OCI-LY1 (cell line): Measurements from ENCODE around the gene RAB2B.

Experiments
- H2AFZ ChIP-seq: fragments of 200-600 bp; sonication (generic), shearing (Covaris generic); 2 replicates; pipeline ENCODE4 v1.6.0; 2014; ENCODE audit warnings: antibody characterized with exemption, mild to moderate bottlenecking, low read length
- H3F3A ChIP-seq: fragments of 200-600 bp; sonication (generic), shearing (Covaris generic); 2 replicates; pipeline ENCODE4 v1.6.0; 2014; ENCODE audit warnings: mild to moderate bottlenecking, antibody characterized with exemption, low read length, moderate library complexity; ENCODE audit not compliant: insufficient read depth
- H3K27ac ChIP-seq: fragments of 200-600 bp; sonication (generic); 2 replicates; pipeline ENCODE4 v1.5.1; 2014; ENCODE audit warnings: low read length, mixed run types, mild to moderate bottlenecking, low read depth; ENCODE audit not compliant: poor library complexity, severe bottlenecking
- H3K27me3 ChIP-seq: fragments of 200-600 bp; sonication (generic); 2 replicates; pipeline ENCODE4 v1.6.0; 2014; ENCODE audit warnings: antibody characterized with exemption, mild to moderate bottlenecking, low read length, moderate library complexity; ENCODE audit not compliant: insufficient read depth
- H3K36me3 ChIP-seq: fragments of 200-600 bp; sonication (generic); 2 replicates; pipeline ENCODE4 v1.6.1; 2014; ENCODE audit warnings: mild to moderate bottlenecking, antibody characterized with exemption, low read length, moderate library complexity, mixed read lengths; ENCODE audit not compliant: insufficient read depth
- H3K4me1 ChIP-seq: fragments of 200-600 bp; sonication (generic); 2 replicates; pipeline ENCODE4 v1.5.1; 2014; ENCODE audit warnings: mild to moderate bottlenecking, low read length, moderate library complexity; ENCODE audit not compliant: insufficient read depth, severe bottlenecking
- H3K4me2 ChIP-seq: fragments of 200-600 bp; sonication (generic), shearing (Covaris generic); 2 replicates; pipeline ENCODE4 v1.6.1; 2014; ENCODE audit warnings: low read length
- H3K4me3 ChIP-seq: fragments of 200-600 bp; sonication (generic); 2 replicates; pipeline ENCODE4 v1.5.1; 2014; ENCODE audit warnings: low read length, low read depth, mild to moderate bottlenecking, mixed read lengths; ENCODE audit not compliant: poor library complexity, severe bottlenecking
- H3K79me2 ChIP-seq: fragments of 200-600 bp; shearing (Covaris generic); 2 replicates; pipeline ENCODE4 v1.6.1; 2016; ENCODE audit warnings: mixed run types, low read length, mixed read lengths; ENCODE audit not compliant: insufficient read depth
- H3K9ac ChIP-seq: fragments of 200-600 bp; sonication (generic), shearing (Covaris generic); 2 replicates; pipeline ENCODE4 v1.6.1; 2014; ENCODE audit warnings: mild to moderate bottlenecking, low read length, mixed read lengths
- H3K9me2 ChIP-seq: fragments of 200-600 bp; sonication (generic), shearing (Covaris generic); 2 replicates; pipeline ENCODE4 v1.6.1; 2014; ENCODE audit warnings: low read depth, mild to moderate bottlenecking, low read length, mixed read lengths
- H3K9me3 ChIP-seq: fragments of 200-600 bp; shearing (Covaris generic); 2 replicates; pipeline ENCODE4 v1.6.1; 2014; ENCODE audit warnings: low read length, mixed read lengths
- H4K20me1 ChIP-seq: fragments of 200-600 bp; sonication (generic), shearing (Covaris generic); 2 replicates; pipeline ENCODE4 v1.6.0; 2016; ENCODE audit warnings: mild to moderate bottlenecking, low read length; ENCODE audit not compliant: insufficient read depth
- CTCF ChIP-seq: fragments of 200-600 bp; sonication (generic), shearing (Covaris generic); IDR thresholded peaks from 2 replicates; pipeline ENCODE4 v1.5.1; 2017; ENCODE audit warnings: mild to moderate bottlenecking, antibody characterized with exemption, low read length, moderate library complexity, mixed read lengths
- EZH2 ChIP-seq: fragments of 200-600 bp; sonication (generic), shearing (Covaris generic); IDR thresholded peaks from 2 replicates; pipeline ENCODE4 v1.8.0; 2017; ENCODE audit warnings: borderline replicate concordance, mixed run types, mild to moderate bottlenecking, antibody characterized with exemption, low read length, moderate library complexity, mixed read lengths

RAB2B gene

DNA sequence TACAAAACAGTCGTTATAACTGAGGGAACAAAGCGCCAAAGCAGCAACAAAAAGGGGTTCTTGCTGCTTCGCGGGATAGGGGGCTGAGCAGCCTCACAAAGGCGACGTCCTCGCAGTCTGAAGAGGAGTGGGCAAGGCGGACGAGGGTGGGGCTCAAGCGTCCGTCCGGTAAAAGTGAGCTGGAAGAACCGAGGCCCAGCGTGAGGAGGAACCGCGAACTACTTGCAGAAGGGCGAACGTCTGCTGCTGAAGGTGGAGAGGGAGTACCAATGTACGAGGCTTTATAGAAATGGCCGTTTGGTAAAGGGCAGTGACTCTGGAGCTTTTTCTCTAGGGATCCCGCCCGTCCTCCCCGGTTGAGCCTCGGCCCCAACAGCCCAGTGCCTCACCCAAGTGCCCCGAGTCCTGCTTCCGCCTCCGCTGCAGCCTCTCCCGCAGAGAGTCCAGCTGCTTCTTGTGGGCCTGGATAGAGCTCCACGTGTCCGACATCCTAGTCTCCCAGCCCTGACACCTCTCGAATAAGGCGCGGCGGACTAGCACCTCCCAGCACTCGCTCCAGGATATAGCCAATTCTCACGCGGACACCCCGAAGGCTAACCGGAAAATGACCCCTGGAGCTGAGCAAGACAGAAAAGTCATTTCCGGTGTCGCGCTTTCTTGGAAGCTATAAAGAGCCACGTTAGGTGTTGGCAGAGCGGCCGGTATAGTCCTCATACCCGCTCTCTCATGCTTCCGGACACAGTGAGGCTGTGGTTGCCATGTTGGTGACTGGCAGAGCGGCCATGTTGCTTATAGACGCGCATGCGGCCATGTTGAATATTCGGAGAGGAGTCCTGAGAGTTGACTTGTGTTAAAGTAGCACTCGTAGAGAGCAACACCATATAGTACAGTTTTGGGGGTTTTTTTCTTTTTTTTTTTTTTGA is 34.2 kb upstream of the RAB2B start, which contains the start of gene METTL3:
Gene METTL3, minus strand, starts transcription at position 606 of the 923 bp plus-strand sequence. Its CDS starts 117 bp downstream, at position 489.
- peaks cover 31% of the 10 kb centered on the region for H3K79me2 ChIP-seq
- H3K27ac ChIP-seq: peak within 1 kb of the TSS; percentile 14
- peaks cover 25% of the 10 kb centered on the region for H3K36me3 ChIP-seq
- no peaks in the 10 kb centered on the region for H3F3A ChIP-seq
- peaks cover 20% of the 10 kb centered on the region for H3K4me1 ChIP-seq
- TF ChIP-seq EZH2: no peak
- no peak for TF ChIP-seq CTCF
- no peaks in the 10 kb centered on the region for H4K20me1 ChIP-seq
- peak within 1 kb of the TSS; percentile 91 for H3K9ac ChIP-seq
- peak within 1 kb of the TSS; percentile 88 for H3K4me2 ChIP-seq
- H2AFZ ChIP-seq: no peak within 1 kb of the TSS
- peak within 1 kb of the TSS; percentile 88 for H3K4me3 ChIP-seq
- no peaks in the 10 kb centered on the region for H3K9me3 ChIP-seq
- no peaks in the 10 kb centered on the region for H3K9me2 ChIP-seq
- no peaks in the 10 kb centered on the region for H3K27me3 ChIP-seq

- Histone ChIP-seq H4K20me1 (no peaks in the 10 kb centered on the region), H3K27me3 (no peaks in the 10 kb centered on the region), H3K9ac (peak overlapping the region; percentile 91; the same call in 1 of the 2 replicates), H3K36me3 (peaks cover 25% of the 10 kb centered on the region), H3K79me2 (peaks cover 38% of the 10 kb centered on the region), H3K27ac (no peak overlapping the region), H3K9me2 (no peaks in the 10 kb centered on the region), H3K9me3 (no peaks in the 10 kb centered on the region), H2AFZ (no peak overlapping the region), H3K4me1 (peaks cover 20% of the 10 kb centered on the region), H3K4me2 (peak overlapping the region; percentile 88), H3F3A (no peaks in the 10 kb centered on the region), H3K4me3 (peak overlapping the region; percentile 88)
- no peak for TF ChIP-seq EZH2
- TF ChIP-seq CTCF: no peak
Measured at GRCh38 chr14:21509432-21510143, 32.8 kb upstream of the RAB2B start.

DNA sequence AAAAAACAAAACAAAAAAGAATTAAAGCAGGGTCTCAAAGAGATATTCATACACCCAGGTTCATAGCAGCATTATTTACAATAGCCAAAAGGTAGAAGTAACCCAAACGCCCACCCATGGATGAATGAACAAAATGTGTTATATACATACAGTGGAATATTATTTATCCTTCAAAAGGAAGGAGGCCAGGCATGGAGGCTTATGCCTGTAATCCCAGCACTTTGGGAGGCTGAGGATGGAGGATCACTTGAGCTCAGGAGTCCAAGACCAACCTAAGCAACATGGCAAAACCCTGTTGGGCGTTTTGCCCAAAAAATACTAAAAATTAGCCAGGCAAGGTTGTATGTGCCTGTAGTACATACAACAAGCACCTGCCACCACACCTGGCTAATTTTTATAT is 29.8 kb upstream of the RAB2B start:
- H3K27ac ChIP-seq: no peak overlapping the region
- H4K20me1 ChIP-seq: no peaks in the 10 kb centered on the region
- H3K9me2 ChIP-seq: no peaks in the 10 kb centered on the region
- H3K4me3 ChIP-seq: no peak overlapping the region
- peaks cover 38% of the 10 kb centered on the region for H3K79me2 ChIP-seq
- TF ChIP-seq EZH2 (no peak), CTCF (no peak)
- H3K9ac ChIP-seq: no peak overlapping the region
- H3K4me1 ChIP-seq: peaks cover 14% of the 10 kb centered on the region
- no peaks in the 10 kb centered on the region for H3K27me3 ChIP-seq
- no peaks in the 10 kb centered on the region for H3F3A ChIP-seq
- peaks cover 50% of the 10 kb centered on the region for H3K36me3 ChIP-seq
- no peak overlapping the region for H2AFZ ChIP-seq
- no peaks in the 10 kb centered on the region for H3K9me3 ChIP-seq
- H3K4me2 ChIP-seq: no peak overlapping the region
